Measurements from ENCODE around the gene ZNF358. TPM values are rescaled to one million over a fixed set of nuclear protein-coding genes. Genes with fewer than 3 reads are reported as not detected.

The ZNF358 gene
- total and polyA plus RNA-seq, 12 donors: 61.4 to 167 (median 76.5) TPM

DNA sequence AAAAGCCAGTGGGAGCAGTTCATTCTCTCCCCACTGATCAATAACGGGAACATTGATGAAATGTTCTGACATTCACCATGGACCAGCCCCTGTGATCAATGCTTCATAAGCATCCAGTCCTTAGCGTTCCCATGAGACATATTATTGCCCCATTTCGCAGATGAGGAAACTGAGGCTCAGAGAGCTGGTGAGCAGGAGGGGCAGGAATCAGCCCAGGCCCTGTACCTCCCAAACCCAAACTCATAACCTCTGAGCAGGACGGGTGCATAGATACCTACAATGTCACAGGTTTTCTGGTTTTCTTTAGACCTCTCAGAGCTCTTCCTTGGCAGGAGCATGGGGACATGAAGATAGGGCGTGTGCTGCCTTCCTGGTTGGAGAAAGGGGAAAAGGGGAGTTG, 8.6 kb downstream of the ZNF358 start:
- H3K4me1 ChIP-seq: peaks cover 7 to 33% (median 19%) of the 10 kb centered on the region in 9 donors
- no peaks in the 10 kb centered on the region for H3K9me3 ChIP-seq
- DNase-seq (no peak), ATAC-seq (no peak)
- H3K36me3 ChIP-seq: peaks cover 0 to 66% (median 6%) of the 10 kb centered on the region in 9 donors
- H3K4me3 ChIP-seq: no peak overlapping the region
- intact Hi-C loops (cut with DNase I): loop anchor here in 3 of 10 donors (5.0 to 10.0 kb wide), 2 partner anchors 37 to 130 kb away; partner anchors contain the start of gene PEX11G (in 2 of the 3)
- no peaks in the 10 kb centered on the region for H3K27me3 ChIP-seq
- WGBS, 2 donors: 91 to 97% methylated on average over 5 of the region's 5 CpGs
- TF ChIP-seq, protein P1, sequence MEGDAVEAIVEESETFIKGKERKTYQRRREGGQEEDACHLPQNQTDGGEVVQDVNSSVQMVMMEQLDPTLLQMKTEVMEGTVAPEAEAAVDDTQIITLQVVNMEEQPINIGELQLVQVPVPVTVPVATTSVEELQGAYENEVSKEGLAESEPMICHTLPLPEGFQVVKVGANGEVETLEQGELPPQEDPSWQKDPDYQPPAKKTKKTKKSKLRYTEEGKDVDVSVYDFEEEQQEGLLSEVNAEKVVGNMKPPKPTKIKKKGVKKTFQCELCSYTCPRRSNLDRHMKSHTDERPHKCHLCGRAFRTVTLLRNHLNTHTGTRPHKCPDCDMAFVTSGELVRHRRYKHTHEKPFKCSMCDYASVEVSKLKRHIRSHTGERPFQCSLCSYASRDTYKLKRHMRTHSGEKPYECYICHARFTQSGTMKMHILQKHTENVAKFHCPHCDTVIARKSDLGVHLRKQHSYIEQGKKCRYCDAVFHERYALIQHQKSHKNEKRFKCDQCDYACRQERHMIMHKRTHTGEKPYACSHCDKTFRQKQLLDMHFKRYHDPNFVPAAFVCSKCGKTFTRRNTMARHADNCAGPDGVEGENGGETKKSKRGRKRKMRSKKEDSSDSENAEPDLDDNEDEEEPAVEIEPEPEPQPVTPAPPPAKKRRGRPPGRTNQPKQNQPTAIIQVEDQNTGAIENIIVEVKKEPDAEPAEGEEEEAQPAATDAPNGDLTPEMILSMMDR (IDR thresholded peaks at IDR 0.05): no peak
- no peak overlapping the region for H3K27ac ChIP-seq

DNA sequence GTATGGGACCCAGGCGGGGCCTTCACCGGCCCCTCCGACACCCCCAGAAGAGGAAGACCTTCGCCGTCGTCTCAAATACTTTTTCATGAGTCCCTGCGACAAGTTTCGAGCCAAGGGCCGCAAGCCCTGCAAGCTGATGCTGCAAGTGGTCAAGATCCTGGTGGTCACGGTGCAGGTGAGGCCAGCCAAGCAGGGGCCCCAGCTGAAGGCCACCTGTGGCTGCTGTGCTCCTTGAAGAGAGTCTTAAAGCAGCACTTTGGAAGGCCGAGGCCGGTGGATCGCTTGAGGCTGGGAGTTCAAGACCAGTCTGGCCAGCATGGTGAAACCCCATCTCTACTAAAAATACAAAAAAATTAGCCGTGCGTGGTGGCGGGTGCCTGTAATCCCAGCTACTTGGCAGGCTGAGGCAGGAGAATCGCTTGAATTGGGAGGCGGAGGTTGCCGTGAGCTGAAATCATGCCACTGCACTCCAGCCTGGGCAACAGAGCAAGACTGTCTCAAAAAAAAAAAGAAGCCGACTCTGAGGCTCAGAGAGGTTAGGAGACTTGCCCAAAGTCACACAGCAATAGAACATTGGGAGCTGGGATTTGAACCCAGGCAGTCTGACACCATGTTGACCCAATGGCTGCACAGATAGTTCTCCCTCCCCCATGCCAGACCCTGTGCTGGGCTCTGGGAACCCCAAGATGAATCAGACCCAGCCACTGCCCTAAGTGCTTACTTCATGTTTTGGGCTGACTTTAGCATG, 9.3 kb downstream of the ZNF358 start:
- Histone ChIP-seq H3K27me3 (no peaks in the 10 kb centered on the region), H3K4me3 (no peak overlapping the region), H3K9me3 (no peaks in the 10 kb centered on the region), H3K36me3 (peaks cover 0 to 66% (median 6%) of the 10 kb centered on the region in 9 donors), H3K4me1 (peaks cover 7 to 33% (median 19%) of the 10 kb centered on the region in 9 donors), H3K27ac (no peak overlapping the region)
- no peak for DNase-seq
- TF ChIP-seq, protein P1 (IDR thresholded peaks at IDR 0.05): no peak
- intact Hi-C loops (cut with DNase I): loop anchor here in 3 of 10 donors (5.0 to 10.0 kb wide), 2 partner anchors 38 to 130 kb away; partner anchors contain the start of gene PEX11G (in 2 of the 3)
- 96% methylated on average over 20 of the region's 20 CpGs for WGBS, 2 donors
- no peak for ATAC-seq

DNA sequence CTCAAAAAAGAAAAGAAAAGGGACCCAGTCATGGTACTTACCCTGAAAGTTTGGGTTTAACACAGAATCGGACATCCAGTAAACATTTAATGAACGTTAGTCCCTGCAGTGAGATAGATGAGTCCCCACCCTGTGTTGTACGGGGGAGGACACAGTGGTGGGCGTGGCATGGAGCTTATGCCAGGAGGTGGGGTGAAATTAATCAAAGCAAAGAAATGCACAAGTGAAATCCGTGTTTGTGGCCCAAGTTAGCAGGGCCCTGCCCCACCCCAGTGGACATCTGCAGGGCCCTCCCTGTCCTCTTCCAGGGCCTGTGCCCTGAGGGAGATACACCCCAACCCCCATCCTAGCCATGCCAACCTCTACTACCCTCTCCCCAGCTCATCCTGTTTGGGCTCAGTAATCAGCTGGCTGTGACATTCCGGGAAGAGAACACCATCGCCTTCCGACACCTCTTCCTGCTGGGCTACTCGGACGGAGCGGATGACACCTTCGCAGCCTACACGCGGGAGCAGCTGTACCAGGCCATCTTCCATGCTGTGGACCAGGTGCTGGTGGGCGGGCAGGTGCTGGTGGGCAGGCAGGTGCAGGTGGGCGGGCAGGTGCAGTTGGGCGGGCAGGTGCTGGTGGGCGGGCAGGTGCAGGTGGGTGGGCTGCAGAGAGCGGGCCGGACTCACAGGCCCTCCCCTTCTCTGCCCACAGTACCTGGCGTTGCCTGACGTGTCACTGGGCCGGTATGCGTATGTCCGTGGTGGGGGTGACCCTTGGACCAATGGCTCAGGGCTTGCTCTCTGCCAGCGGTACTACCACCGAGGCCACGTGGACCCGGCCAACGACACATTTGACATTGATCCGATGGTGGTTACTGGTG, 10.4 kb downstream of the ZNF358 start:
- DNase-seq: no peak
- ATAC-seq: no peak
- Histone ChIP-seq H3K27me3 (no peaks in the 10 kb centered on the region), H3K27ac (no peak overlapping the region), H3K4me3 (no peak overlapping the region), H3K4me1 (peaks cover 7 to 33% (median 19%) of the 10 kb centered on the region in 9 donors), H3K36me3 (peaks cover 0 to 73% (median 6%) of the 10 kb centered on the region in 9 donors), H3K9me3 (no peaks in the 10 kb centered on the region)
- TF ChIP-seq, protein P1 (IDR thresholded peaks at IDR 0.05): no peak
- intact Hi-C loops (cut with DNase I): loop anchor here in 1 of 10 donors (10.0 kb wide), 1 partner anchor 131 kb away; no protein-coding TSS in a partner anchor
- 90 to 91% methylated on average over 31 of the region's 31 CpGs for WGBS, 2 donors
